Stimulated activated CD8-positive, alpha-beta memory T cell treated with anti-CD3 and anti-CD28 coated beads, Interleukin-7, amount 100 ng/mL, for 4 hours (primary cell): ENCODE data around the gene CDH22.
A peak's percentile ranks its signal among the peaks of the same experiment; 100 is the strongest.

Experiments used
- DNase-seq, 2 donors: peaks; one replicate each; pipeline ENCODE4 v3.0.0-alpha.2; 2020; ENCODE audit warnings: low read depth in 2 of 2

The CDH22 gene, protein sequence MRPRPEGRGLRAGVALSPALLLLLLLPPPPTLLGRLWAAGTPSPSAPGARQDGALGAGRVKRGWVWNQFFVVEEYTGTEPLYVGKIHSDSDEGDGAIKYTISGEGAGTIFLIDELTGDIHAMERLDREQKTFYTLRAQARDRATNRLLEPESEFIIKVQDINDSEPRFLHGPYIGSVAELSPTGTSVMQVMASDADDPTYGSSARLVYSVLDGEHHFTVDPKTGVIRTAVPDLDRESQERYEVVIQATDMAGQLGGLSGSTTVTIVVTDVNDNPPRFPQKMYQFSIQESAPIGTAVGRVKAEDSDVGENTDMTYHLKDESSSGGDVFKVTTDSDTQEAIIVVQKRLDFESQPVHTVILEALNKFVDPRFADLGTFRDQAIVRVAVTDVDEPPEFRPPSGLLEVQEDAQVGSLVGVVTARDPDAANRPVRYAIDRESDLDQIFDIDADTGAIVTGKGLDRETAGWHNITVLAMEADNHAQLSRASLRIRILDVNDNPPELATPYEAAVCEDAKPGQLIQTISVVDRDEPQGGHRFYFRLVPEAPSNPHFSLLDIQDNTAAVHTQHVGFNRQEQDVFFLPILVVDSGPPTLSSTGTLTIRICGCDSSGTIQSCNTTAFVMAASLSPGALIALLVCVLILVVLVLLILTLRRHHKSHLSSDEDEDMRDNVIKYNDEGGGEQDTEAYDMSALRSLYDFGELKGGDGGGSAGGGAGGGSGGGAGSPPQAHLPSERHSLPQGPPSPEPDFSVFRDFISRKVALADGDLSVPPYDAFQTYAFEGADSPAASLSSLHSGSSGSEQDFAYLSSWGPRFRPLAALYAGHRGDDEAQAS

DNA sequence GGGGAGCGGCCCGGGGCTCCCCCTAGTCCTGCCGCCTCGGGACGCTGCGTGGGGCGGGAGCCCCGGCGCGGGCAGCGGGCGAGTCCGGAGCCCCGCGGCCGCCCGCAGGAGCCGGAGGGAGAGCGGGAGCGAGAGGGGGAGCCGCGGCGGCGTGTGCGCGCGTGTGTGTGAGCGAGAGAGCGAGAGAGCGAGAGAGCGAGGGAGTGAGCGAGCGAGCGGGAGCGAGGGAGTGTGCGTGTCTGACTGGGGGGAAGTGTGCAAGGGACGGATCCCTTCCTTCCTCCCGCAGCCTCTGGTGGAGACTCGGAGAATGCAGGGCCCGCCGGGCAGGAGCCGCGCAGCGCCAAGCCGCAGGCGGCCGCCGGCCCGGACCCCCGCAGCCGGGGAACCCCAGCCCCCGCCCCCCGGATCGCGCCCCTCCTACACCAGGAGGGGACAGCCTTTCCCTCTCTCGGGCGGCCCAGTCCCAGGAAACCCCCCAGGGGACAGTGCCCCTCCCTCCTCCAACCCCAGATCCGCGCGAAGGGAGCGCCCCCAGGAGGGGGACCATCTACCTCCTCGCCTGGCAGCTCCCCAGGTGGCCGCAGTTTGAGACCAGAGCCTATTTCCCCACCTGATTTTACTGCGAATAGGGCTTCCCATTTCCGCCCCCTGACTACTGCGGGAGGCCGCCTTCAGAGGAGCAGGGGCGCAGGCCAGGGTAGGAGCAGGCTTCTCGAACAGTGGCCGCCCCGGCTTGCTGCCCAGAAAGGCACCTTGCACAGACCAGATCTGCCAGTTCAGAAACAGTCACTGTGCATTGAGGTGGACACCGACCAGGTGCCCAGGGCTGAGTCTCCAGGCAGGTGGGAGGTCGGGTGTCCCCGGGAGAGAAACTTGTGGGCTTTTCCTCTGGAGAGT is at the start of gene CDH22:
TSS of gene CDH22 (minus strand) at position 241 of the 900 bp plus-strand sequence. CDS start 57,204 bp downstream, outside the sequence.
- DNase-seq, result peak in 1 of 2 donors; percentile 10

DNA sequence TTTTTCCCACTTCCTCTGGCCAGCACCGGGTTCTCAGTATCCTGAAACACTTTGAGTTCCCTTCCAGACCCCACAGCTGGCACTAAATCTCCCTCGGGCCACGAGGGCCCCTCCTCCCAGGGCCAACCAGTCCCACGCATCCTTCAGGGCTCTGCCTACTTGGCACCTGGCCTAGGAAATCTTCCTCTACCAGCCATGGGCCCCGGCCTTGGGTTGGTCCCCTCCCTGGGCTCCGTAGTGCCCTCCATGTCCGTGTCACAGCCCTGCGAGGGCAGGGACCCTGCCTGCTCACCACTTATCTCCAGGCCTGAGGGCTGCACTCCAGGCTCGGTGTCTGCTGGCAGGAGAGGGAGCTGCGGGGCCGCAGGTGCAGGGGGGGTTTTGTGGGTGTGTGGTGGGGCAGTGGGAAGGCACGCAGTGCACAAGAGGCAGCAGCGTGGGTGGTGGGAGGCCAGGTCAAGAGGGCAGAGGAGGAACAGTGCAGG is 48.8 kb upstream of the CDH22 start:
- no peak for DNase-seq

DNA sequence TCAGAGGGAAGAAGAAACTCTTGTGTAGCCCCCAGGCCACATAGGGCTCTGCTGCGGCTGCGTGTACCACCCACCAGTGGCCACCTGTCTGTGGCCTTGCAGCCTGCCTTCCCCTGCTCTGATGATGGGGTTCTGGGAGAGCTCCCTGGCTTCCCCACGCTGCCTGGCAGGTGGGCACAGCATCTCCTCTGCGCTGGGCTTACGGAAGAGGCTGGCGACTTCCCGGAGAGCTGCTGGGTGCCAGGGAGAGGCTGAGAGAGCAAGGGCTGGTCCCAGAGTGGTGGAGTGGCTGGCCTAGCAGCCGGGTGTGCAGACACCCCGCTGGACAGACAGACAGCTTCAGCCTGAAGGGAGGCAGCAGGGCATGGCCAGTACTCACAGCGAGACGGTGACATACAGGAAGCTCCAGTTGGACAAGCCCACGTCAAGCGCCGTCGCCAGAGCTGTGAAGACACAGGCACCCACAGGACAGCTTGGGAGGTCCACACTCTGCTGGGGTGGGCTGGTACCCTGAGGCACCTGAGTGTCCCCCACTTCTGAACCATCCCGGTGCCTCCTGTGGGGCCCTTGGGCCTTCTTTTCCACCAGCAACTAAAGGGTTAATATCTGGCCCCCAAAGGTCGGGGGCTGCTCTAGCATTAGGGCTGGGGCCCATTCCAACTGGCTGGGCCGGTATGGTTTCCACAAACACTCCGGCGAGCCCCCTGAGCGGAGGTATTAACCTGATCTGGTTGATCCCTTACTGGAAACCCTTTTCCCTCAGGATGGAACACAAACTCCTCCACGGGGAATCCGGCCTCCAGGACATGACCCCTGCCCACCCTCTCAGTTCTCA is 48.1 kb upstream of the CDH22 start:
- no peak for DNase-seq

DNA sequence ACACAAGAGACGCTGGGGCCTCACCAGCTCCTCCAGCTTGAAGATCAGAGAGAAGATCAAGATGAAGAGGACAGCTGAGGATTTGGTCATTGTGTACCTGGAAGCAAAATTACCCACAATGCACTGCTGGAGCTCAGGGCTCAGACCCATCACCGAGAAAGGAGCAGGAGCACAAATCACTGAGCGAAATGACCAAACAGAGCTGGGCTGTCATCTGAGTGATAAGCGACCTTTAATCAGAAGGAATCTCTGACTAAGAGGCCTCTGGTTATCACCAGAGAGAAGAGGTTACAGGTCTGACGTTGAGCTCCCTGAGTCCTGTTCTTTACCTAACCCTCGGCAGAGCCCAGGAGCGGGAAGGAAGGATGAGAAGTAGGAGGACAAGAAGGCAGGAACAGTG is 47.5 kb upstream of the CDH22 start:
- no peak for DNase-seq

DNA sequence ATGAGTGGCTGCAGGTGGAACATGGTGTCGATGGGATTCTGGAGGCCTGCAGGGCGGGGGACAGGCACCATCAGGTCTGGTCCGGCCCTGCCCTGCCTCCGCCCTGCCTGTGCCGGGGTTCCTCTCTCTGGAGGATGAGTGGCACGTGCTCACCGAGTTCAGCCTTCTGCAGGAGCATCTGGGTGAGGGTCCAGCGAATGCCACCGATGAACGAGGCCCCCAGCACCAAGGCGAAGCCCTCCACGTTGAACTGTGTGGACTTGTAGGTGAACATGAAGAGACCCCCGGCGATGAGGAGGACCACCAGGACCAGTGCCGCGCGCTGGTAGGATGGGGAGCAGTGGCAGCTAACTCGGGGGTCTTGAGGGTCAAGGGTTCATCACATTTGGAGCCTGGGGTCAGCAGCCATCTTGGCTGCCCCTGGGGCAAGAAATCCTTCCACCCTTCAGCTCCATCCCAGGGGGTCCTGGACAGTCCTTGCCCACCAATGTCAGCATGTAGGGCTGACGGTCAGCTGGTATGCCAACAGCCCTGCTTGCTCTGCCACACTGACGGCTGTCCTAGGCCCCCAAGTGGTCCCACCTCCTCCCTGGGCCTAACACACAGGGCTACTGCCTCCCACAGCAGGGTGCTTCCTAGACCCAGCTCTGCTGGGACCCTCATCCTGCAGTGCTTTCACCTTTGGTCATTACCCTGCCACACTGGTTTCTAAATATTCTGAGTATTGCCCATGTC is 46.8 kb upstream of the CDH22 start:
- DNase-seq, result no peak

DNA sequence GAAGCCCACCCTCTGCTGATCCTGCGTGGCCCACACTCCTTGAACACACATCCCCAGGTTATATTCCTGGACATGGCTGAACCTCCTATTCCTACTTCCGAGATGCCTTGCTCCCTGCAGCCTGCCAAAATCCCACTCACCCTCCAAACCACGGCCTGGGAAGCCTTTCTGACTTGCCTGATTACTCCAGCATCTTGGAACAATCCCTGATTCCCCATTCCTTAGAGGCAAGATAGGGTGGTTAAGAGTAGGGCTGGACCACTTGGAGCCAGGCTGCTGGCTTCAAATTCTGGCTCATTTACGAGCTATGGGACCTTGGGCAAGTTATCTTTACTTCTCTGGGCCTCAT is 45.9 kb upstream of the CDH22 start:
- no peak for DNase-seq

DNA sequence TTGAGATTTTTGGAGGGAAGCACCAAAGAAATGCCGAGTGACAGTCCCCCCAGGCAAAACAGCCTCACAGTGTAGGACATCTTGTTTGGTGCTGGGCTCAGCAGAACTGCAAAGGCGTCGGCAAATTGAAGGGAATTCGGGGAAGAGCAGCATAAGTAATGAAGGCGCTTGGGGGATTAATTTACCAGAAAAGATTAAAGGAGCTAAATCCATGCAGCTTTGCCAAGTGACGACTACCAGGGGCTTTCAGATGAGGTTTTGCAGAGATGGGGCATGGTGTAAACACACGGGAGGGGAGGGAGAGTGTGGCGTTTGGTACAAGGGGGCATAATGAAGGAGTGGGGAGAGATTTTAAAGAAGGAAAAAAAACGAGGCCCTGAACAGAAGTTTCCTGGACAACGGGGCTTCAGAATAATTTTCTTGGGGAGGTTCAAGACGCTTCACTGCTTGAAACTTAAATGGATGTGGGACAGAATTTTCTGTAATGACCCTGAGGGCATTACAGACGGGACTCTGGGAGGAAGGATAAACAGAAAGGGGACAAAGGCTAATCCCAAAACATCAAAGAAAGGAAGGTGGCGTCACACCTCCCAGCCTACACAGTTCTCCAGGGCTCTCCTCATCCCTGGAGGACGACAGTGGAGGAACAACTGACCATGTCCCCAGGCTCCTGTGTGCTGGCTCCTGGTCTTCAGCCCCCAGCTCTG is 45.4 kb upstream of the CDH22 start:
- no peak for DNase-seq

DNA sequence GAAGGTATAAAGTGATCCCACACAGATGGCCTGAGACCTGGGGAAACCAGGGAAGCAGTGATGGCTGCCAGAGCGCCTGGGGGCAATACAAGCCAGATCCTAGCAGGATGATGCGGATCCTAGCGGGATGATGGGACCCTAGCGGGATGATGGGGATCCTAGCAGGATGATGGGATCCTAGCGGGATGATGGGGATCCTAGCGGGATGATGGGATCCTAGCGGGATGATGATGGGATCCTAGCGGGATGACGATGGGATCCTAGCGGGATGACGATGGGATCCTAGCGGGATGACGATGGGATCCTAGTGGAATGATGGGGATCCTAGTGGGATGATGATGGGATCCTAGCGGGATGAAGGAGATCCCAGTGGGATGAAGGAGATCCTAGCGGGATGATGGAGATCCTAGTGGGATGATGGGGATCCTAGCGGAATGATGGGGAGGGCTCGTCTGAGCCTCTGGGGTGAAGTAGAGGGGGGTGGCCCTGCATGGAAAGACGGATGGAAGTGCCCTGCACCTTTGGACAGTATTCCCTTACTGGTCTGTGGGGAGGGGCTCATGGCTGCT is 44.2 kb upstream of the CDH22 start:
- no peak for DNase-seq

DNA sequence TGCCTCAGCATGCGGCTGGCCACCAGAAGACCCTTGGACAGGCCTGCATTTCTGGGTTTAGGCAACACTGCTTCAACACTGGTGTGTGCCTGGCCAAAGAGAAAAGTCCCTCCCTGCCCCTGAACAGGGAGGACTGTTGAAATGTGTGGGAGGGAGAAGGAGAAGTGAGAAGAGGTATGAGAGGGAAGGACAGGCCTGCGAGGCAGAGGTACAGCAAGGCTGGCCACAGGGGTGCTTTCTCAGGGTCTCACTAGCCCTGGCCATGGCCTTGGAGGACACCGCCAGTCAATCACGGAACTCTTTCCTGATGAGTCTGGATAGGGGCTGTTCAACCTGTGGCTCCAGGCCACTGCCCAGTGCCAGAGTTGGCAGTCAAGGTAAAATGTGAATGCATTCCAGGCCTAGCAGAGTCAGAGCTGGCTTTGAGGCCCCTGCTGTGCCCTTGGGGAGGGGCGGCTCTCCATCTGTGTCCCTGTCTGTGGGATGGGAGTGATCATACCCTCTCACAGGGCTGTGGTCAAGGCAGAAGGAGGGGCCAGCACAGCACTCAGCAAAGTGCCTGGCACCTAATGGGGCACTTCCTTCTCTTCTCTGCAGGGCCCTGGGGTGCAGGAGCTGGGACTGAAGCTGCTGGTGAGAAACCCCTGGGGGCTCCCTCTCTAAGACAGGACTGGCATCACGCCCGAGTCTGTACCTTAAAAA is 43.2 kb upstream of the CDH22 start:
- DNase-seq, result no peak

DNA sequence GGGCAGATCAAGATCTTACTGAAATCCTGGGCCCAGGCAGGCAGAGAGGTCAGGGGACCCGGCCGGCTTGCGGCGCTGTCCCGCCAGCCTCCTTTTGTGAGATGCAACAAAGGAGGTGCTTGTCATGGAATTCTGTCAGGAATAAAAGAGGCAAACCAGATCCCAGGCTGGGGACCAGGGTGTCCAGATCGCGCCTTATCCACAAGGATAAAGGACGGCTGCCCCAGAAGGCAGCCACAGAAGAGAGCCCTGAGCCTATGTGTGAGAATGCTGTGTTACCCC is 42.6 kb upstream of the CDH22 start:
- DNase-seq, result no peak

DNA sequence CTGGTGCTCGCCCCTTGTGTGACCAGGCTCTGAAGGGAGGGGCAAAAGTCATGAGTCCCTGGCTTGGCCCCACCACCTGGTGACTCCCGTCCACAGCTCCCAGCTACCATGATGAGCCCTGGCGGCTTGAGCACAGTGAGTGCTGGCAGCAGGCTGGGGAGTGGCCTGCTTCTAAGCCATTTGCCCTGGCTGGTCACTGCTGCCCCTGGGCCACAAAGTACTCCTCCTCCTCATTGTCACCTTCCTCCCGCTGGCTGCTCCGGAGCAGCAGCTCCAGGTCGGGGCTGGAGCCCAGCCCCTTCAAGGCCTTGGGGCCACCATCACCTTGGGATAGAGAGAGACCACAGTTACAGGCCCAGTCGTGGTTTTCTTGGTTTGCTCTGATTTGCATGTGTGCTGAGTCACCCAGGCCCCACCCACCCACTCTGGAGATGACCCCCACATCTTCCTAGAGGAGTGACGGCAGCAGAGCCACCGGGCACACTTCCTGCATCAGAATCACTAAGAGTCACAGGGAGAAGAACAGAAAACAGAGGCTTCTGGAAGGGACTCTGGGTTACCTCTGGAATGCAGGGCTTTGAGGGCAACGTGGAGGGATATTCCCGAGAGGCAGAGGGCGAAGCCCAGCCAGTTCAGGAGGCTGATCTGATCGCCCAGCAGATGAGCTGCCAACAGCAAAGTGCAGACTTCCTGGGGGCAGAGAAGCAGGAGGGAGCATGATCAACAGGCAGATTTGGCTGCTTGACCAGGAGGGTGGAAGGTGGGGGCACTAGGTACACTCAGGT is 42.1 kb upstream of the CDH22 start:
- no peak for DNase-seq

DNA sequence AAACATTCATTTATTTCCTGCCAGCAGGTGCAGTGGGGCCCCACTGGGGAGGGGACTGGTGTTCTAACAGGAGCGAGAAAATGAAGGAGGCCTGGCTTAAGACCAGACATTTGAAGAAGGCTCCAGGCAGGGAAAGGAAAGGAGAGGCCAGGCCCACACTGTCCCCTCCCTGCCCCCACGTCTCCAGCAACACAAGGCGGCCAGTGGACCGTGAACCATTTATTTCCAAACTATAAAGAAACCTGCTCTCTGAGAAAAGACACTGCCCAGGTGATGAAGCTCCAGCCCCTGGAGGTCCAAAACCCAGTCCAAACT is 41.4 kb upstream of the CDH22 start:
- no peak for DNase-seq

DNA sequence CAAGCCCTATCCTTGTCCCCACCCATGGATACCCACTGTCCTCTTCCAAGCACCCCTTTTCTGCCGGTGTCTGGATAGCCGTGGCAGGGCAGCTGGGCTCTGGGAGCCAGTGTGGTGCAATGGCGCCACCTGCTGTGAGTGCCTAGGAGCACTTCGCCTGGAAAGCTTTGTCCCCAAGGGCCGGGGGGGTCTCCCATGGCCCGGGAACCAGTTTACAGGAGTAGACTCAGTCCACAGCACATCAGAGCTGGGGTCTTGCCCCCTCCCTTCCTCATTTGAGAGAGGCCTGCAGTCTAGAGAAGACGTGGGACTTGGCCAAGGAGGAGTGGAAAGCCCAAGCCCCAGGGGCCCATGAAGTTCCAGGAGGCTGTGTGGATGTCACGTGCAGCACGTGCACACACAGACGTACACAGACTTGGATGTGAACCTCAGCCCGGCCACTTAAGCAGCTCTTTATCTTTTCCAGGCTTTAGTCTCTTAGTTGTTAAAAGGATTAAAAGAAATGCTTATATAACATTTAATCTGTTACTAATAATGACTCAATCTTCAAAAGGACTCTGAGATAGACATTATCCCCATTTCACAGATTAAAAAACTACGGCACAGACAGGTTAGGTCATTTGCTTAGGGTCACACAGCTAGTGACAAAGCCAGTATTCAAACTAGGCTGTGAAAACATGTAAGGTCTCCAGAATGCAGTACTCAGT is 40.9 kb upstream of the CDH22 start:
- peak in 1 of 2 donors; percentile 15 for DNase-seq

DNA sequence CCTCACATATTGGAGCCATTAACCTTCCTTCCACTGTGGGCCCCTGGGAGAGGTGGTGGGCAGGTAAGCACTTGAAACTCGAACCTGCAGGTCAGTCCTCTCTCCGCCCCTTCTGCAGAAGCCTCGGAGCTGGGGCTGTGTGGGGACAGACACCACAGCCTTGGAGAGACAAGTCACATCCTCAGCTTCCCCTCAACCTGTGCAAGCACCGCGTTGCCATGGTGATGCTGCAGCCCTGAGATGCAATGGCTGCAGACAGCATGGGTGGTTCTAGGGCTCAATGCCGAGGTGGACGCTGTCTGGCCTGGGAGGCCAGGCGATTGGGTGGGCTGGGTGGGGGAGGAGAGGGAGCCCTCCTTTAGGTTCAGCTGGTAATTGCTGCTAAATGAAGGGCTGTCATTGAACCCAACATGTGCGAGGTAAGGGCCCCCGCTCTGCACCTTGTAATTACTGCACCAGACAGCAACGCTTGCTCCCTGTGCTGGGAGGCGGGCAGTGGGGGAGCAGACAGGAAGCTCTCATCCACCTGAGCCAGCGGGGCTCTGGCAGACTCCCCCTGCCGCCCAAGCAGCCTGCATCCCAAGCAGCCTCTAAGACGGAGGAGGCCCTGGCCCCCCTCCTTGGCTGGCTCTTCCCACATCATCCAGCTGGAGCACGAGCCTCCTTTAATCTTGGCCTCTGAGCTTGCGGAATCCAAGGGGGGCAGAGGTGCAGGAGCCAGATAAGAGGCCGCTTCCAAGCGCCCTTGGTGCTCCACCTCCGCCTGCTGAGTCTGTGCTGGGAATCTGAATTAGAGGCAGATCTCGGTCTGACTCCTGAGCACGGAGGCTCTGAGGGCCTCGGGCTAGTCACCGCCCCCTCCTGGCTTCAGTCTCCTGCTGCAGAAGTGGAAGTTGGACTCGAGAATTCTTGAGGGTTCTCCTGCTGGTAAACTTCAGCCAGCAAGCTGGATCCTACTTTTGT is 39.8 kb upstream of the CDH22 start:
- no peak for DNase-seq

DNA sequence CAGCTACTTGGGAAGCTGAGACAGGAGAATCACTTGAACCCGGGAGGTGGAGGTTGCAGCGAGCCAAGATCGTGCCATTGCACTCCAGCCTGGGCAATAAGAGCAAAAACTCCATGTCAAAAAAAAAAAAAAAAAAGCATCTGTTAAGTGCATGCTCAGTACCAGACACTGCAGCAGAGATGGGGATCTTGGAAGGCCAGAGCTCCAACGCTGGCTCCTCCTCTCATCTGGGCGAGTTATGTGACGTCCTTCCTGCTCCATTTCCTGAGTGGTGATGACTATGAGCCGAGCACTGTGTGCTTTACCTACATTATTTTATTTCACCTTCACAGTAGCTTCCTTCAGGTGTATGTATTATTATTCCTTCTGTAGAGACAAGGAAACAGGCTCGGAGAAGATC is 38.5 kb upstream of the CDH22 start:
- no peak for DNase-seq

DNA sequence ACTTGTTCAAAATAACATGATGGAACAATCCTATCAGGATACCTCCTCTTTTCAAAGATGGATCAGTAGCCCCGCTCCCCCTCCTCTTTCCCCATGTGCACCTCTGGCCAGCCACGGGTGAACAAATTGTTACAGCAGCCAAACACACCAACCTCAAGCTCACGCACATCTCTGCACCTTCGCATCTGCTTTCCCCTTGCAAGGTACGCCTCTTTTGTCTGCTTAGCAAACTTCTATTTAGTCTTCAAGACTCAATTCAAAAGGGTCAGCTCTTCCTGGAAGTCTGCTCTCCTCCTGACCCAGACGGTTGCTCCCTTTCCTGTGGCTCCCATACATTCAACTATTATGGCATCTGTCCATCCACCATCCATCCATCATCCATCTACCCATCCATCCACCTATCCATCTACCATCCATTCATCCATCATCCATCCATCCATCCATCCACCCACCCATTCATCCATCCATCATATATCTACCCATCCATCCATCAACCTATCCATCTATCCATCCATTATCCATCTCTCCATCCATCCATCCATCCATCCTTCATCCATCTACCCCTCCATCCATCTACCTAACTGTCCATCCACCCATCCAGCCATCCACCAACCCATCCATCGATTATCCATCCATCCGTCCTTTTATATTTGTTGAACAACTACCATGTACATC is 36.3 kb upstream of the CDH22 start:
- no peak for DNase-seq
